HG02571 (cell line): ENCODE measurements around the gene DUSP7.
A peak's percentile ranks its signal among the peaks of the same experiment; 100 is the strongest.

Experiments
- ATAC-seq: cut with Tn5 transposase; IDR thresholded peaks from one replicate; pipeline ENCODE4 v1.9.1; 2021; ENCODE audit warnings: mild to moderate bottlenecking, moderate library complexity; ENCODE audit not compliant: unreplicated experiment

DUSP7 gene

GRCh38 chr3:52029535-52029934 is 26.8 kb downstream of the DUSP7 start:
- ATAC-seq, result no peak

- ATAC-seq, result no peak
Measured at GRCh38 chr3:52029053-52029452, 27.3 kb downstream of the DUSP7 start.

- no peak for ATAC-seq
Measured at GRCh38 chr3:52028572-52028971, 27.8 kb downstream of the DUSP7 start.

GRCh38 chr3:52026041-52026440 is 30.3 kb downstream of the DUSP7 start:
- no peak for ATAC-seq

- no peak for ATAC-seq
Measured at GRCh38 chr3:52025453-52025852, 30.9 kb downstream of the DUSP7 start.

- no peak for ATAC-seq
Measured at GRCh38 chr3:52024765-52025452, 31.5 kb downstream of the DUSP7 start.

GRCh38 chr3:52023860-52024764 is 32.3 kb downstream of the DUSP7 start:
- ATAC-seq, result peak; percentile 70

GRCh38 chr3:52023101-52023770 is 33.1 kb downstream of the DUSP7 start:
- ATAC-seq, result no peak

- ATAC-seq, result no peak
Measured at GRCh38 chr3:52022323-52023100, 33.9 kb downstream of the DUSP7 start.

- ATAC-seq, result no peak
Measured at GRCh38 chr3:52021489-52022268, 34.7 kb downstream of the DUSP7 start.

- no peak for ATAC-seq
Measured at GRCh38 chr3:52020796-52021195, 35.6 kb downstream of the DUSP7 start.

GRCh38 chr3:52019352-52020080 is 36.9 kb downstream of the DUSP7 start:
- ATAC-seq, result no peak

- ATAC-seq, result no peak
Measured at GRCh38 chr3:52018319-52019000, 37.9 kb downstream of the DUSP7 start.

- no peak for ATAC-seq
Measured at GRCh38 chr3:52017586-52017985, 38.8 kb downstream of the DUSP7 start.

GRCh38 chr3:52015438-52016228 is 40.7 kb downstream of the DUSP7 start:
- ATAC-seq, result no peak

GRCh38 chr3:52014613-52015012 is 41.8 kb downstream of the DUSP7 start:
- ATAC-seq, result no peak

GRCh38 chr3:52013802-52014598 is 42.4 kb downstream of the DUSP7 start:
- ATAC-seq, result no peak
